Neural progenitor cell (in vitro differentiated cells): ENCODE measurements around the gene SEPTIN8. TPM values are rescaled to one million over a fixed set of nuclear protein-coding genes. Genes with fewer than 3 reads are reported as not detected.

Source experiments
- DNase-seq: peaks from one replicate; pipeline ENCODE4 v3.0.0-alpha.2; 2016; ENCODE audit warnings: low spot score
- H2AFZ ChIP-seq: fragments of 200-600 bp; sonication (generic); replicated peaks from 2 replicates; pipeline ENCODE4 v1.6.1; 2016; ENCODE audit warnings: antibody characterized with exemption
- H3F3A ChIP-seq: fragments of 200-600 bp; sonication (generic); 2 replicates; pipeline ENCODE4 v1.6.1; 2016; ENCODE audit warnings: antibody characterized with exemption, low read depth
- H3K27ac ChIP-seq: fragments of 200-600 bp; sonication (generic); 2 replicates; pipeline ENCODE4 v1.5.1; 2016; ENCODE audit warnings: mild to moderate bottlenecking
- H3K27me3 ChIP-seq: fragments of 200-600 bp; sonication (generic); 2 replicates; pipeline ENCODE4 v1.6.1; 2016; ENCODE audit warnings: mild to moderate bottlenecking, moderate library complexity
- H3K36me3 ChIP-seq: fragments of 200-600 bp; sonication (generic); 2 replicates; pipeline ENCODE4 v1.5.1; 2016
- H3K4me1 ChIP-seq: fragments of 200-600 bp; sonication (generic); 2 replicates; pipeline ENCODE4 v1.6.1; 2016; ENCODE audit warnings: mixed run types
- H3K4me2 ChIP-seq: fragments of 200-600 bp; sonication (generic); 2 replicates; pipeline ENCODE4 v1.6.1; 2016
- H3K4me3 ChIP-seq: fragments of 200-600 bp; sonication (generic); 2 replicates; pipeline ENCODE4 v1.5.1; 2016
- H3K79me2 ChIP-seq: fragments of 200-600 bp; sonication (generic); 2 replicates; pipeline ENCODE4 v1.6.1; 2016; ENCODE audit warnings: low read depth
- H3K9ac ChIP-seq: fragments of 200-600 bp; sonication (generic); 2 replicates; pipeline ENCODE4 v1.6.1; 2016
- H3K9me3 ChIP-seq: fragments of 200-600 bp; sonication (generic); 2 replicates; pipeline ENCODE4 v1.5.1; 2016; ENCODE audit warnings: low read depth
- H4K20me1 ChIP-seq: fragments of 200-600 bp; sonication (generic); 2 replicates; pipeline ENCODE4 v1.6.1; 2016; ENCODE audit warnings: low read depth
- H3K27ac Mint-ChIP-seq: 3 replicates; pipeline ENCODE4 v1.8.0; 2021; ENCODE audit warnings: mixed read lengths
- H3K27me3 Mint-ChIP-seq: 2 replicates; pipeline ENCODE4 v1.8.0; 2022; ENCODE audit warnings: low read depth, mild to moderate bottlenecking, inconsistent platforms, moderate library complexity, mixed read lengths; ENCODE audit not compliant: insufficient read depth
- H3K36me3 Mint-ChIP-seq: 3 replicates; pipeline ENCODE4 v1.8.0; 2021; ENCODE audit warnings: mixed read lengths
- H3K4me1 Mint-ChIP-seq: 3 replicates; pipeline ENCODE4 v1.8.0; 2021; ENCODE audit warnings: mixed read lengths
- H3K4me3 Mint-ChIP-seq: 3 replicates; pipeline ENCODE4 v1.8.0; 2021; ENCODE audit warnings: mild to moderate bottlenecking, moderate library complexity, mixed read lengths
- H3K9me3 Mint-ChIP-seq: 3 replicates; pipeline ENCODE4 v1.8.0; 2020; ENCODE audit warnings: mixed read lengths
- EZH2 ChIP-seq: fragments of 200-600 bp; sonication (generic); IDR thresholded peaks from 2 replicates; pipeline ENCODE4 v1.6.1; 2017; ENCODE audit warnings: antibody characterized with exemption, mild to moderate bottlenecking, moderate library complexity
- EZH2phosphoT487 ChIP-seq: fragments of 200-600 bp; sonication (generic); IDR thresholded peaks from 2 replicates; pipeline ENCODE4 v1.6.1; 2017; ENCODE audit warnings: antibody characterized with exemption
- total RNA-seq: library from RNA; depleted of rRNA; stranded (reverse); fragments of >200 nt; gene quantifications from 2 replicates; pipeline ENCODE4 v1.2.3, GENCODE V29; 2015; ENCODE audit warnings: low replicate concordance
- TF ChIP-seq, protein P1 (sequence below): fragments of 200-600 bp; sonication (generic); IDR thresholded peaks from 2 replicates; pipeline ENCODE4 v1.5.1; 2017; ENCODE audit warnings: antibody characterized with exemption, mild to moderate bottlenecking

Gene SEPTIN8
- total RNA-seq, 1 donor from 2014 or later, result 39.9 TPM

DNA sequence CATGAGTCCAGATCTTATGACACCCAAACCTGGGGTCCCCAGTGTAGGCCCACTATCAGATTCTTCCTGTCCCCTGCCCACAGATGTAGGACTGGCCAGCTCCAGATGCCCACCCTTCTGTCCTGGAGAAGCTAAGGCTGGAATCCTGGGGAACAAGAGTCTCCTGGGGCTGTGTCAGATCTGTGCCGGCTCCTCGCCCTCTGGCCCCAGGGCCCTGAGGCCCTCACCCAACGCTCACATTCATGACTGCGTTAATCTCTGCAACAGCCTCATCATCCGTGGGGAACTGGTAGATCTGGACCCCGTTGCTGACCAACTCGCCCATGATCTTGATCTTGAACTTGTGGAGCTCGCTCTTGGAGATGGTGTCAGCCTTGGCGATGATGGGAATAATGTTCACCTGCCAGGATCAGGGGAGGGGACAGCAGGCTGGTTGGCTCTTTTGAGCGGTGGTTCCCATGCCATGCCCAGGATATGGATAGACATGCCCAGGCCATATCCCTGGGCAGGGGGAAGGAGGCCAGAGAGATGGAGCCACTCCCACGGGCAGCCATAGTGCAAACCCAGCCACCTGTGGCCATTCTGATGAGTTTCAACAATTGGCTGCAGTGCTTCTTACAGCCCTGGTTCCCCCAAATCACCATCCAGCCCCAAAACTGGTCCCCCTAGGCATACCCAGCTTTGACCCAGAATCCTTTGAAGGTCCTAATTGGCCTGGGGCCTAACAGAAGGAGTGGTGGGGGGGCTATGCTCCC lies 14.6 kb downstream of the SEPTIN8 start:
- DNase-seq, result no peak
- H2AFZ ChIP-seq, result no peak overlapping the region
- H3K27me3 ChIP-seq, result no peaks in the 10 kb centered on the region
- H3F3A ChIP-seq, result no peaks in the 10 kb centered on the region
- H3K9me3 ChIP-seq, result no peaks in the 10 kb centered on the region
- no peaks in the 10 kb centered on the region for H3K79me2 ChIP-seq
- H3K9me3 Mint-ChIP-seq, result no peaks in the 10 kb centered on the region
- TF ChIP-seq, protein P1, sequence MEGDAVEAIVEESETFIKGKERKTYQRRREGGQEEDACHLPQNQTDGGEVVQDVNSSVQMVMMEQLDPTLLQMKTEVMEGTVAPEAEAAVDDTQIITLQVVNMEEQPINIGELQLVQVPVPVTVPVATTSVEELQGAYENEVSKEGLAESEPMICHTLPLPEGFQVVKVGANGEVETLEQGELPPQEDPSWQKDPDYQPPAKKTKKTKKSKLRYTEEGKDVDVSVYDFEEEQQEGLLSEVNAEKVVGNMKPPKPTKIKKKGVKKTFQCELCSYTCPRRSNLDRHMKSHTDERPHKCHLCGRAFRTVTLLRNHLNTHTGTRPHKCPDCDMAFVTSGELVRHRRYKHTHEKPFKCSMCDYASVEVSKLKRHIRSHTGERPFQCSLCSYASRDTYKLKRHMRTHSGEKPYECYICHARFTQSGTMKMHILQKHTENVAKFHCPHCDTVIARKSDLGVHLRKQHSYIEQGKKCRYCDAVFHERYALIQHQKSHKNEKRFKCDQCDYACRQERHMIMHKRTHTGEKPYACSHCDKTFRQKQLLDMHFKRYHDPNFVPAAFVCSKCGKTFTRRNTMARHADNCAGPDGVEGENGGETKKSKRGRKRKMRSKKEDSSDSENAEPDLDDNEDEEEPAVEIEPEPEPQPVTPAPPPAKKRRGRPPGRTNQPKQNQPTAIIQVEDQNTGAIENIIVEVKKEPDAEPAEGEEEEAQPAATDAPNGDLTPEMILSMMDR, result no peak
- TF ChIP-seq EZH2phosphoT487, result no peak
- TF ChIP-seq EZH2, result no peak
- H3K4me3 Mint-ChIP-seq, result no peak overlapping the region
- H3K27me3 Mint-ChIP-seq, result peaks cover 4% of the 10 kb centered on the region
- H3K27ac ChIP-seq, result no peak overlapping the region
- no peak overlapping the region for H3K27ac Mint-ChIP-seq
- H3K9ac ChIP-seq, result no peak overlapping the region
- no peaks in the 10 kb centered on the region for H3K4me1 Mint-ChIP-seq
- H3K4me2 ChIP-seq, result no peak overlapping the region
- H3K36me3 ChIP-seq, result no peaks in the 10 kb centered on the region
- no peaks in the 10 kb centered on the region for H4K20me1 ChIP-seq
- no peak overlapping the region for H3K4me3 ChIP-seq
- H3K4me1 ChIP-seq, result no peaks in the 10 kb centered on the region
- H3K36me3 Mint-ChIP-seq, result peaks cover 16% of the 10 kb centered on the region

DNA sequence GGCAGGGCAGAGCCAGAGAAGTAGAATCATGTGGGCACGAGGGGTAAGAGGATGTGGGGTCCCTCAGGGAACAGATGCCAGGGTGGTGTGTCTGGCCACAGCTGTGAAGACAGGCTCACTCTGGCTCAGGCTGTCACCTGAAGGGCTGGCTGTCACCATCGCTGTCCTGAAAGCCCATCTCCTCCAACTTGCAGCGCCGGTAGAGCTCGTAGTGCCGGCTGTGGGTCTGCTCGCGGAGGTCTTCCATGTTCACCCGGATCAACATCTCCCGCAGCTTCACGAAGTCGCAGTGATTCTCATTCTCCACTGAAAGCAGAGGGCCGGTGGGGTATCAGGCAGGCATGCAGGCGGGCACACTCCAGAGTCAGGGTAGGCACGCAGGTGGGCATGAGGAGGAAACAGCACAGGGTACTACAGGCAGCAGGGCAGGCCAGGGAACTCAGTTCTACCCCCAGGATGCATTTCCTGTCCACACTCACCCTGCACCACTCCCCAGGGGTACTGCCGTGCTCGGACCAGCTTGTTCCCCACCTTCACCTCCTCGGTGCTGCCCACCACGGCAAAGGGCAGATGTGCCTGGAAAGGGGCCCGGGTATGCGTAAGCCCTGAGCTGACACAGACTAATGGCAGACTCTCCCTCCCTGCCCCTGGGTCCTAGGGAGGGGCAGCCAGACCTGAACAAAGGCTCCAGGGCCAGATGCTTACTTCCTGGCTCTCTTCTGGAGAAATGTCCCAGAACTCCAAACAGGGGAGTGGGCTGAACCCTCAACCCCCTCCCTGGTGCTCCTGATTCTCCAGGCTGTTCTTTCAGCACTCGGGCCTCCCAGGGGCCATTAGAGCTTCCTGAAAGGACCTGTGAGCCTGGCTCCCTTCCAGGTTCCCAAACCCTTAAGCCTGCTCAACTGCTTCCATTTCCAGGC lies 15.5 kb downstream of the SEPTIN8 start:
- H3K4me1 Mint-ChIP-seq, result no peaks in the 10 kb centered on the region
- H3F3A ChIP-seq, result no peaks in the 10 kb centered on the region
- no peaks in the 10 kb centered on the region for H3K79me2 ChIP-seq
- peaks cover 18% of the 10 kb centered on the region for H3K36me3 Mint-ChIP-seq
- no peaks in the 10 kb centered on the region for H3K9me3 ChIP-seq
- no peaks in the 10 kb centered on the region for H4K20me1 ChIP-seq
- H3K27me3 ChIP-seq, result no peaks in the 10 kb centered on the region
- H3K27ac ChIP-seq, result no peak overlapping the region
- H2AFZ ChIP-seq, result no peak overlapping the region
- H3K4me1 ChIP-seq, result no peaks in the 10 kb centered on the region
- no peak overlapping the region for H3K4me2 ChIP-seq
- no peak overlapping the region for H3K4me3 ChIP-seq
- no peak for DNase-seq
- H3K27ac Mint-ChIP-seq, result no peak overlapping the region
- no peak overlapping the region for H3K4me3 Mint-ChIP-seq
- TF ChIP-seq, protein P1, result no peak
- TF ChIP-seq EZH2, result no peak
- no peak for TF ChIP-seq EZH2phosphoT487
- peaks cover 4% of the 10 kb centered on the region for H3K27me3 Mint-ChIP-seq
- no peak overlapping the region for H3K9ac ChIP-seq
- H3K36me3 ChIP-seq, result no peaks in the 10 kb centered on the region
- H3K9me3 Mint-ChIP-seq, result no peaks in the 10 kb centered on the region

DNA sequence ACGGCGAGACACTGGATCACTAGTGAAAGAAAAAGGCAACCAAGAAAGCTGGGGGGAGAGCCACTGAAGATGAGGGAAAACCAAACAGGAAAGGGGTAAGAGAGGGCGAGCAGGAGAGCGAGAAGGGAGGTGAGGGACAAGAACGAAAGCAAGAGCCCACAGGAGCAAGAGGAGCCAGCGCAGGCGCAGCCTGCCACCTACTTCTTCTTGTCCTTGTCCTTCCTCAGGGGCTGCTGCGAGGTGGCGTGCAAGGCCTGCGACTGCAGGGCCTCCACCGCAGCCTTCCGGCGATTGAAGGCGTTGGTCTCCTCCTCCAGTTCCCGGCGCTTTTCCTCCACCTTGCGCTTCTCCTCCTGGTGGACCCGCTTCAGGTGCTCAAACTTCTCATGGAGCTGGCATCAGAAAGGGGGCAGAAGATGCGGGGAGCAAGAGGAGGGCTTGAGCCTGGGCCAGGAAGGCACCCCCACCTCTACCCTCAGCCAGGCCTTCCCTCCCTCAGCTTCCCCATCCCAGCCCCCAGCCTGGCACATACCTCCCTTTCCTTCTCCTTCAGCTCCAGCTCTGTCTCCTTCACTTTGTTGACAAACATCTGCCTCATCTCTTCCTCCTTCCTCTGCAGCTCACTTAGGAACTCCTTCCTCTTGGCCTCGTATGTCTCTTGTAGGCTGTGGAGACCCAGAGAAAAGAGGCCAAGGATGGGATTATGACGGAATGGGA lies 16.3 kb downstream of the SEPTIN8 start:
- Mint-ChIP-seq H3K4me3 (no peak overlapping the region), H3K27me3 (peaks cover 4% of the 10 kb centered on the region), H3K27ac (no peak overlapping the region), H3K9me3 (no peaks in the 10 kb centered on the region), H3K4me1 (no peaks in the 10 kb centered on the region), H3K36me3 (peaks cover 18% of the 10 kb centered on the region)
- no peaks in the 10 kb centered on the region for H3K4me1 ChIP-seq
- no peak overlapping the region for H3K9ac ChIP-seq
- H4K20me1 ChIP-seq, result no peaks in the 10 kb centered on the region
- no peaks in the 10 kb centered on the region for H3K9me3 ChIP-seq
- no peak overlapping the region for H3K27ac ChIP-seq
- H3K79me2 ChIP-seq, result no peaks in the 10 kb centered on the region
- no peak overlapping the region for H3K4me3 ChIP-seq
- no peak for DNase-seq
- no peaks in the 10 kb centered on the region for H3K36me3 ChIP-seq
- TF ChIP-seq EZH2, result no peak
- TF ChIP-seq EZH2phosphoT487, result no peak
- TF ChIP-seq, protein P1, result no peak
- H2AFZ ChIP-seq, result no peak overlapping the region
- H3F3A ChIP-seq, result no peaks in the 10 kb centered on the region
- no peaks in the 10 kb centered on the region for H3K27me3 ChIP-seq
- H3K4me2 ChIP-seq, result no peak overlapping the region
